RPMI7951 (cell line): ENCODE measurements around the gene SSPN. TPM values are rescaled to one million over a fixed set of nuclear protein-coding genes. Genes with fewer than 3 reads are reported as not detected.

Experiments used
- DNase-seq: peaks from one replicate; pipeline ENCODE4 v3.0.0-alpha.2; 2012; ENCODE audit warnings: low read depth
- total RNA-seq: library from RNA; depleted of rRNA; stranded (reverse); fragments of >200 nt; shearing (Covaris generic); gene quantifications from 2 replicates; pipeline ENCODE4 v1.2.3, GENCODE V29; 2014; rRNA removed

SSPN gene
- total RNA-seq, 1 experiment from 2014 or later, result 13.2 TPM

DNA sequence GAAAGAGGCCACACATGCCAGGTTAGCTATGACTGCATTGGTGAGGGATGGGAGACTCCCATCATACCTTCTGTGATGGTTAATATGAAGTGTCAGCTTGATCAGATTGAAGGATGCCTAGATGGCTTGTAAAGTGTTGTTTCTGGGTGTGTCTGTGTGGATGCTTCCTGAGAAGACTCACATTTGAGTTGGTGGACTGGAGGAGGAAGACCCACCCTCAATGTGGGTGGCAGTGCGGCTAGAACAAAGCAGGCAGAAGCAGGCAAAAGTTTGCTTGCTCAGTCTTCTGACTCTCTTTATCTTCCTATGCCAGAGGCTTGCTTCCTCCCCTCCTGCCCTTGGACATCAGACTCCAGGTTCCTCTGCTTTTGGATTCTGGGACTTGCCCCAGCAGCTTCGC is 88.2 kb downstream of the SSPN start:
- DNase-seq, result no peak

DNA sequence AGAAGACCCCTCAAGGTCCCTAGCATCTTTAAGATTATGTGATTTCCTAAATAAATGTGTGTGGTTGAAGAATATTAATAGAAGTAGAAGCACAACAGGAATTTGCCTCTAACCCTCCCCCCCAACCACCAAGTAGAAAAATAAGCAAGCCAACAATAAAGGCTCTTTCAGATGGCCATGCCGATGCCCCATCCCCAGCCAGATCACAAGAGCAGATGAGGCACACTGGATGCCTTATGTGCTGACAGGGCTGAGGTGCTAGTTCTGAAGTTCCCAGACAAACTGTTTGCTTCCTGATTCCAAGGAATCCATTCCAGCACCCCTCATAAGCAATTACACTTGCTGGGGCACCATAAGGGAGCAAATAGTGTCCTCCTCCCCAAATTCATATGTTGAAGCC is 90.0 kb downstream of the SSPN start:
- no peak for DNase-seq

DNA sequence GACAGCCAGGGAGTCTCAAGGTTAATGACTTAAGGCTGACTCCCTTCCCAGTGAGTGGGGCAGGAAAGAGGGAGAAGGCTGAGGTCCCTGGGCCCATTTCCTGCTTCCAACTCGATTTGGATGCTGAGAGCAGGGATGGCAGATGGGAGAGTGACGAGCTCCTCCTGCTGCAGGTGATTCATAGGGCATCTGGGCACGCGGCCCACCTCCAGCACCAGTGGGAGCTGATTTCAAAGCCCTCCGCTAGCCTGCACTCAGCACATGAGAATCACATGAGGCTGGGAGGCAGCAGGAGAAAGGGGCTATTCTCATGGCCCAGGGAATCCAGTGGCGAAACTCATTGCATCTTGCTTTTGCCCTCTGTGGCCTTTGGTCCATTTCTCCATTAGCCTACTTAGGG is 90.8 kb downstream of the SSPN start:
- peak; percentile 6 for DNase-seq

DNA sequence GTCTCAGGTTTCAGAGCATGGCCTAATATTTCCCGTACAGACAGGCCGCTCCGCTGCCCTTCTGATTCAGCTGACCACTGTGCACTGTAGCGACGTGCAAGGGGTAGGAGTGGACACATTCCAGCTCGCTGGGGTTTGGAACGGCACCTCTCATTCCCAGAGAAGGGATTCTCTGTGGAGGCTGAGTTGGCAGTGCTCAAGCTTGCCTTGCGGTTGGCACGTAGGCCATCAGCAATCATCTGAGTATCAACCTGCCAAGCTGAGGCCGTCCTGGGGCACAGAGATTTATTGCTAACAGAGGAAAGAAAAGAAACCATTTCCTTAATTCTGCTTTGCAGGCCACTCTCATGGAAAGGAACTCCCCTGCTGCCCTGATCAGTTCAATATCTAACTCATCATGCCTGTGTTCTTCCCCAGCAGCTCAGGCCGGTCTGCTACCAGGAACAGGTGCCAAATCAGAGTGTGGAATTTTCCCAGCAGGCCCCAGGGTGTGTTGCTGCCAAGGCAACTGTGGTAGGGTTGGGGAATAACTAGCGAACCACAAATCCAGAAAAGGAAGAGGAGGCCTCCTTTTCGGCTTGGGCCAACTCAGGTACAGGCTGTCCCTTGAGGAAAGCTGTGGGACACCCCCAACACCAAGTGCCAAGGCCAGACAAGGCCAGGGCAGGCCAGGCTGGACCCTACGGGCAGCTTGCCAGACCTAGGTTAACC is 92.5 kb downstream of the SSPN start:
- peak; percentile 47 for DNase-seq

DNA sequence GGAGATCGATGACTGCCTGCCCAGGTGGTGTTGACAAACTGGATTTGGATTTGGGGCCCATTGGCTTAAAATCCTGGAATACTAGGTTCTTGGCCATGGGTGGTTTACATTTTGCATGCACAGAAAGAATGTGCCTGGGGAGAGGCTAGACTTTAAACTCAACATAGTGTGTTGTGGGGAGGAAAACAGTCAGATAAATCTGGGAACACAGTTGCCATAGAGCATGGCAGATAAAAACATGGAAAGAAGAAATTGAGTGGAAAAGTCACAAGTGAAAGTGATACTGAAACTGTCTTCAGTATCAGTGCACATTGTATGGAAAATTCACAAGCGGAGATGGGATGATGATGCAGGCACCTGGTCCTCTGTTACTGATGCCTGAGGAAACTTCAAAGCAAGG is 95.2 kb downstream of the SSPN start:
- no peak for DNase-seq

DNA sequence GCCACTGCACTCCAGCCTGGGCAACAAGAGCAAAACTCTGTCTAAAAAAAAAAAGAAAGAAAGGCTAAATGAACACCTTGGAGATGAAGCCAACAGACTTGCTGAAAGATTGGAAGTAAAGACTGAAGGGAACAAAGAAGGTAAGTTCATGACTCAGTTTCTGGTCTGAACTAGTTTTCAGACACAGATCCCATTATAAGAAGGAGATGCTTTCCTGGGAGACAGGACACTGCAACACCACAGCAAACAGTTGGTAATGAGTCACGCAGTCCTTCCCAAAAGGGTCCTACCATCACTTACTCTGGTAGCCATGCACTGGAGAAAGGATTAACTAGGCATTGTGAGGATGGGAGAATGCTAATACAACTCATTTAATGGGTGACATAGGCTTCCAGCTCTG is 97.2 kb downstream of the SSPN start:
- no peak for DNase-seq

DNA sequence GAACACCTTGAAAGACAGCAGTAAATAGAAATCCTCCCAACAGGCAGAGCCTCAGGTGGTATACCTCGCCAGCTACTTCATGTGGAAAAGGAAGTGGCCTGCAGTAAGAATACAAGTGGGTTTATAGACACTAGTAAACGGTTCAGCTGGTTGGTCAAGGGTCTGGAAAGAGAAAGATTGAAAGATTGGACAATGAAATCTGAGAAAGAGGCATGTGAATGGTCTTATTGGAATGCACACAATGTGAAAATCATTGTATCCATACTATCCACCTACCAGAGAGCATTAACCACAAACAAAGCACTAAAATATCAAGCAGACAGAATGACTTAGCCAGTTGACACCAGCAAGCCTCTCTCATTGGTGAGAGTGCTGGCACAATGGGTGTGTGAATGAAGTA is 98.2 kb downstream of the SSPN start:
- no peak for DNase-seq

DNA sequence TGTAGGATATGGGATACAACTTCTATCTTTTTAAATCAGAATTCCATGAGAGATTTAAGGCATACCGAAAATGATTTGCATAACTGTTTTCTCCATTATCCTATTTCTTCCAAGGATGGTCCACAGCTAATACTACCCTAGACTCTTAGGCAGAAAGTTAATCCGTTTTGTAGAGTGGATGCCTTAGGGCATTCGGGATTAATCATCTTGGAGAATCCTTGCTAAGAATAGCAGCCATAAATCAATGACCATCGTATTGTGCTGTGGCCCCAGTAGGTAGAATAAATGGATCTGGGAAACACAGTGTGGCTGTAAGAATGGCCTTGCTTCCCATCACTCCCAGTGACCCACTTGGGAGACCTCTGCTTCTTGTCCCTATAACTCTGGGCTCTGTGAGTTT is 99.6 kb downstream of the SSPN start:
- DNase-seq, result peak; percentile 56

DNA sequence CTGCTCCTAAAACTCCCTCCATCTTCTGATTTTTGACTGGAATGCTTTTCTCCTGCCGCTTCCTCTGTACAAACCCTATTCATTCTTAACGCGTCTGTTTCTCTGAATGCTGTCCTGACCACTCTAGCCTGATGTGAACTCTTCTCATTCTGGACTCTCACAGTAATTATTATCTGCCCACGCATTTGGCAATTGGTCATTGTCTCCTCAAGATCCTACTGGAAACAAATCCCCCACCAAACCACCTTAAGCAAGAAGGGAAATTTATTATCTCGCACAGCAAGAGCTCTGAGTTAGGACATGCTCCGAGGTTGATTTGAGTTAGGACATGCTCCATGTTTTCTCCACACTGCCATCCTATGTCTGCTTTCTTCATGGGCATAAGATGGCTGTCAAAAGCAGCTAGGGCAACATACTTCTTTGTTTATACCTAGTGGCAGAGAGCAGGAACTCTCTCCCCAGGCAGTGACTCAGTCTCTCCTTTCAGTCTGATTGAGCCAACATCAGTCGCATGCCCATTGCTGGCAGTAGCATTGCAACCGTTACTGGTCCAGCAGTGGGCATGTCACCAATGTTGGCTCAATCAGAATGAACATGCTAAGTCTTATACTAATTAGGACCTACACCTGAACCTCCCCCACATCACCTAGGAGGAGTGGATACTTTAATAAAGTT is 102.2 kb downstream of the SSPN start:
- DNase-seq, result no peak

DNA sequence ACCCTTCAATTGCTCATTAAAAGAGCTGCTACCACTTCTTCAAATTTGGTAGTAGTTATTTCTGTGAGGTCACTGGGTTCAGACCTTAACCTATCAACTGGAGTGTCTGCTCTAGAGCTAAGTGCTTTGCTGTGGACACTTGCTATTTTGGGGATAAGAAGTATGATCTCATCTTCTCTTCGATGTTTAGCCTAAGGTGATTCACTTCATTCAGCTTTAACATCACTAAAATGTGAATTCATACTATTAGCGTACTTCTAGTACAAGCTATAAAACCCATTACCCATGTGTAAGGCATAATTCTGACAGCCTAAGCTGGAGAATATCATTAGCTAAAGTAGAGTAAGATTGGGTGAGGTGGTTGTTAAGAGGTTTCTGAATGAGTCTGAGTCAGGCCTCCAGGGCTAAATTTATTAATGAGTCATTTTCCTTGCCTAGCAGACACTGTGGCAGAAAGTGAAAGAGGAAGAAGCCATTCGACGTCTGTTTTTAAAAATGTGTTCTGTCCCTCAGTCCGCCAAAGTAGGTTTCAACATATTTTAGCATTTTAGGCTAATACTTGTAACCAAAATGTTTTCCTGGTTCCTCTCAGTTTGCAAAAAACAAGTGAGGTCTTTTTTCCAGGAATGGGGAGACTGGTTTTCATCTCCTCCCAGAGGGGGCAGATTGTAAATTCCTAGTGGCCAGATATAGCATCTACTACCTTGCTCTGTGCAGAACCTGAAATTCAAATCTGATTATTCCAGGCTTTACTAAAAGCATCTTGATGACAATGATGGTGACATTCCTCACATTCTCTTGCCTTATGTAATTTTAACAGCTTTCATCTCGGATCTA is 103.6 kb downstream of the SSPN start:
- peak; percentile 87 for DNase-seq

DNA sequence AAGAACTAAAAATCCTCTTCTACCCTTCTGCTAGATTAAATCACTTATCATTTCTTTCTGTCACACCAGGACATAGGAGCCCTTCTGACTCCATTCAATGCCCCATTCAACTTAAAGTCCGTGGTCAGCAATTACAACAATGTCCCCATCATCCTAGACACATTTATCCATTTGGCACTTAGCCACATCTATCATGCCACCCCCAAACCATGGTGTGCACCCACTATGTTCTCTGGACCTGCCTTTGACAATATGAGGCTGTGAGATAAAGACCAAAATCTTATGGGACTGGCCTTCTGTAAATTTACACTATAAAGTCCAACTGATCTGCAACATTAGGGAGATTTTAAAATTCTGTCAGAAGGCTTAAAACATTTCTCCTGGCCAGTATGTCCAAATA is 104.4 kb downstream of the SSPN start:
- DNase-seq, result no peak

Other genes starting within 250 kb of the SSPN start
- gene RASSF8, start 236.9 kb upstream of the SSPN start, total RNA-seq, result 37.5 and 41.7 TPM in 2 replicates
- gene BHLHE41, start 70.5 kb upstream of the SSPN start, total RNA-seq, result 7.8 and 9.1 TPM in 2 replicates